ENCODE data around the gene ACTRT2.

The ACTRT2 gene

DNA sequence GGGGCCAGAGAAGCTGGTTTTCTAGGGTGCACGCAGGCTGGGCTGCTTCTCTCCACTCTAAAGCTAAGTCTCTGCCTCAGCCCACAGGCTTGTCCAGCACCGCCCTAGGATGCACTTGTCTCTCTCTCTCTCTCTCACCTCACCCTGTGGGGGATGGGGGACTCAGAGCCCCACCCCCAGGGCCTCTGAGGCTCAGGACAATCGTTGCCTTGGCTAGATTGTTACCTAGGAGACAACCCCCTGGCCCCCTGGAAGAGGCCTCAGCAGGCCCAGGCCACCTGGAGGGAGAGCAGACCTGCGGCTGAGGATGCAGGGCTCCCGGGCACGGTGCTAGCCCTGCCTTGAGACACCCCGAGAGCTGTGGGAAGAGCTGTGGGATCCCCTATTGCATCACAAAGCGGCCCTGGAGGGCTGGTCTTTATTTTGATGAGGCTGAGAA, at the start of gene ACTRT2:
ACTRT2 (plus strand) TSS at position 235 of the 439 bp plus-strand sequence. CDS start 220 bp downstream, outside the sequence.
- TF ChIP-seq GLIS3 (CRISPR knock-in tag; IDR thresholded peaks at IDR 0.05) (no peak), ESRRG (CRISPR knock-in tag; IDR thresholded peaks at IDR 0.05) (no peak), ZNF8 (CRISPR knock-in tag; IDR thresholded peaks at IDR 0.05) (no peak), TCF4 (CRISPR knock-in tag; IDR thresholded peaks at IDR 0.05; ENCODE audit: borderline replicate concordance) (no peak), ARNTL (CRISPR knock-in tag; IDR thresholded peaks at IDR 0.05; ENCODE audit: borderline replicate concordance, low read depth) (no peak), ZFP3 (CRISPR knock-in tag; IDR thresholded peaks at IDR 0.05) (no peak), CSDC2 (CRISPR knock-in tag; IDR thresholded peaks at IDR 0.05) (no peak), ZFP30 (CRISPR knock-in tag; IDR thresholded peaks at IDR 0.05) (no peak)
- TF ChIP-seq, protein P1, sequence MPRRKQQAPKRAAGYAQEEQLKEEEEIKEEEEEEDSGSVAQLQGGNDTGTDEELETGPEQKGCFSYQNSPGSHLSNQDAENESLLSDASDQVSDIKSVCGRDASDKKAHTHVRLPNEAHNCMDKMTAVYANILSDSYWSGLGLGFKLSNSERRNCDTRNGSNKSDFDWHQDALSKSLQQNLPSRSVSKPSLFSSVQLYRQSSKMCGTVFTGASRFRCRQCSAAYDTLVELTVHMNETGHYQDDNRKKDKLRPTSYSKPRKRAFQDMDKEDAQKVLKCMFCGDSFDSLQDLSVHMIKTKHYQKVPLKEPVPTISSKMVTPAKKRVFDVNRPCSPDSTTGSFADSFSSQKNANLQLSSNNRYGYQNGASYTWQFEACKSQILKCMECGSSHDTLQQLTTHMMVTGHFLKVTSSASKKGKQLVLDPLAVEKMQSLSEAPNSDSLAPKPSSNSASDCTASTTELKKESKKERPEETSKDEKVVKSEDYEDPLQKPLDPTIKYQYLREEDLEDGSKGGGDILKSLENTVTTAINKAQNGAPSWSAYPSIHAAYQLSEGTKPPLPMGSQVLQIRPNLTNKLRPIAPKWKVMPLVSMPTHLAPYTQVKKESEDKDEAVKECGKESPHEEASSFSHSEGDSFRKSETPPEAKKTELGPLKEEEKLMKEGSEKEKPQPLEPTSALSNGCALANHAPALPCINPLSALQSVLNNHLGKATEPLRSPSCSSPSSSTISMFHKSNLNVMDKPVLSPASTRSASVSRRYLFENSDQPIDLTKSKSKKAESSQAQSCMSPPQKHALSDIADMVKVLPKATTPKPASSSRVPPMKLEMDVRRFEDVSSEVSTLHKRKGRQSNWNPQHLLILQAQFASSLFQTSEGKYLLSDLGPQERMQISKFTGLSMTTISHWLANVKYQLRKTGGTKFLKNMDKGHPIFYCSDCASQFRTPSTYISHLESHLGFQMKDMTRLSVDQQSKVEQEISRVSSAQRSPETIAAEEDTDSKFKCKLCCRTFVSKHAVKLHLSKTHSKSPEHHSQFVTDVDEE (CRISPR knock-in tag; IDR thresholded peaks at IDR 0.05): no peak
- TF ChIP-seq, protein P2, sequence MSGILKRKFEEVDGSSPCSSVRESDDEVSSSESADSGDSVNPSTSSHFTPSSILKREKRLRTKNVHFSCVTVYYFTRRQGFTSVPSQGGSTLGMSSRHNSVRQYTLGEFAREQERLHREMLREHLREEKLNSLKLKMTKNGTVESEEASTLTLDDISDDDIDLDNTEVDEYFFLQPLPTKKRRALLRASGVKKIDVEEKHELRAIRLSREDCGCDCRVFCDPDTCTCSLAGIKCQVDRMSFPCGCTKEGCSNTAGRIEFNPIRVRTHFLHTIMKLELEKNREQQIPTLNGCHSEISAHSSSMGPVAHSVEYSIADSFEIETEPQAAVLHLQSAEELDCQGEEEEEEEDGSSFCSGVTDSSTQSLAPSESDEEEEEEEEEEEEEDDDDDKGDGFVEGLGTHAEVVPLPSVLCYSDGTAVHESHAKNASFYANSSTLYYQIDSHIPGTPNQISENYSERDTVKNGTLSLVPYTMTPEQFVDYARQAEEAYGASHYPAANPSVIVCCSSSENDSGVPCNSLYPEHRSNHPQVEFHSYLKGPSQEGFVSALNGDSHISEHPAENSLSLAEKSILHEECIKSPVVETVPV (CRISPR knock-in tag; IDR thresholded peaks at IDR 0.05): no peak
- ATAC-seq: no peak

DNA sequence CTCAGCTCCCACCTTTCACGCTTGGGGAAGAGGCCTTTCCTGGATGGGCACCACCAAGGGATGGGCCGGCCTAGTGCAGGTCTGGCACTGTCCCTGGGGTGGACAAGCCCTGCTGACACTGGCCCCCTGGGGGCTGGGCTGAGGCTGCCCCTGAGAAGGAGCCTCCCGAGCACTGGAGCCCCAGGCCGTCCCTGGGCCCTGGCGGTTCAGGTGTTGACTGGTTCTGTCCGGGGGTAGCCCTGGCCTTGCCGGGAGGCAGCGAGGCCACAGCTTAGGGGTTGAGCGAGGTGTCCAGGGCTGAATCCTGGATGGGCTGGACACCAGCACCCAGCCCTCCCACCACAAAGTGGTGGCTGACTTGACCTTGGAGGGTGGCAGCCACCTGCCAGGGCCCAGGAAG, 49.7 kb upstream of the ACTRT2 start:
- ATAC-seq: no peak
- TF ChIP-seq BACH2 (CRISPR knock-in tag; IDR thresholded peaks at IDR 0.05; ENCODE audit: borderline replicate concordance) (no peak), SNAI2 (CRISPR knock-in tag; IDR thresholded peaks at IDR 0.05) (no peak), ZC3H10 (CRISPR knock-in tag; IDR thresholded peaks at IDR 0.05) (no peak), ESRRG (CRISPR knock-in tag; IDR thresholded peaks at IDR 0.05) (no peak), PPARA (CRISPR knock-in tag; IDR thresholded peaks at IDR 0.05; ENCODE audit: borderline replicate concordance) (no peak), TOX (CRISPR knock-in tag; IDR thresholded peaks at IDR 0.05; ENCODE audit: borderline replicate concordance) (no peak)
- TF ChIP-seq, protein P2 (CRISPR knock-in tag; IDR thresholded peaks at IDR 0.05): no peak
- TF ChIP-seq, protein P3, sequence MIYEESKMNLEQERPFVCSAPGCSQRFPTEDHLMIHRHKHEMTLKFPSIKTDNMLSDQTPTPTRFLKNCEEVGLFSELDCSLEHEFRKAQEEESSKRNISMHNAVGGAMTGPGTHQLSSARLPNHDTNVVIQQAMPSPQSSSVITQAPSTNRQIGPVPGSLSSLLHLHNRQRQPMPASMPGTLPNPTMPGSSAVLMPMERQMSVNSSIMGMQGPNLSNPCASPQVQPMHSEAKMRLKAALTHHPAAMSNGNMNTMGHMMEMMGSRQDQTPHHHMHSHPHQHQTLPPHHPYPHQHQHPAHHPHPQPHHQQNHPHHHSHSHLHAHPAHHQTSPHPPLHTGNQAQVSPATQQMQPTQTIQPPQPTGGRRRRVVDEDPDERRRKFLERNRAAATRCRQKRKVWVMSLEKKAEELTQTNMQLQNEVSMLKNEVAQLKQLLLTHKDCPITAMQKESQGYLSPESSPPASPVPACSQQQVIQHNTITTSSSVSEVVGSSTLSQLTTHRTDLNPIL (CRISPR knock-in tag; IDR thresholded peaks at IDR 0.05; ENCODE audit: low read depth): no peak
- TF ChIP-seq, protein P4, sequence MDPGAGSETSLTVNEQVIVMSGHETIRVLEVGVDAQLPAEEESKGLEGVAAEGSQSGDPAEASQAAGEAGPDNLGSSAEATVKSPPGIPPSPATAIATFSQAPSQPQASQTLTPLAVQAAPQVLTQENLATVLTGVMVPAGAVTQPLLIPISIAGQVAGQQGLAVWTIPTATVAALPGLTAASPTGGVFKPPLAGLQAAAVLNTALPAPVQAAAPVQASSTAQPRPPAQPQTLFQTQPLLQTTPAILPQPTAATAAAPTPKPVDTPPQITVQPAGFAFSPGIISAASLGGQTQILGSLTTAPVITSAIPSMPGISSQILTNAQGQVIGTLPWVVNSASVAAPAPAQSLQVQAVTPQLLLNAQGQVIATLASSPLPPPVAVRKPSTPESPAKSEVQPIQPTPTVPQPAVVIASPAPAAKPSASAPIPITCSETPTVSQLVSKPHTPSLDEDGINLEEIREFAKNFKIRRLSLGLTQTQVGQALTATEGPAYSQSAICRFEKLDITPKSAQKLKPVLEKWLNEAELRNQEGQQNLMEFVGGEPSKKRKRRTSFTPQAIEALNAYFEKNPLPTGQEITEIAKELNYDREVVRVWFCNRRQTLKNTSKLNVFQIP (CRISPR knock-in tag; IDR thresholded peaks at IDR 0.05; ENCODE audit: borderline replicate concordance, low read depth): no peak
- TF ChIP-seq, protein P1 (CRISPR knock-in tag; IDR thresholded peaks at IDR 0.05): no peak

All from SK-N-SH treated with all-trans-retinoic acid at 6 μM for 48 hours (cell line).